GM23338 (cell line): ENCODE data around the gene MRPS31. TPM values are rescaled to one million over a fixed set of nuclear protein-coding genes. Genes with fewer than 3 reads are reported as not detected.

Source experiments
- ATAC-seq: fragments of 200-7000 bp; cut with Tn5 transposase; 3 replicates; pipeline ENCODE4 v1.9.1; 2020
- DNase-seq: peaks from one replicate; pipeline ENCODE4 v3.0.0-alpha.2; 2015; ENCODE audit warnings: low spot score
- H2AFZ ChIP-seq: fragments of 200-600 bp; sonication (generic); 2 replicates; pipeline ENCODE4 v1.8.0; 2016; ENCODE audit warnings: antibody characterized with exemption, mild to moderate bottlenecking, moderate library complexity
- H3F3A ChIP-seq: fragments of 200-600 bp; sonication (generic); replicated peaks from 2 replicates; pipeline ENCODE4 v1.8.0; 2017; ENCODE audit warnings: antibody characterized with exemption, mixed run types, low read depth
- H3K27ac ChIP-seq: fragments of 200-600 bp; sonication (generic); 2 replicates; pipeline ENCODE4 v1.6.1; 2016; ENCODE audit warnings: low read depth
- H3K27me3 ChIP-seq: fragments of 200-600 bp; sonication (generic); 2 replicates; pipeline ENCODE4 v1.8.0; 2016; ENCODE audit warnings: mild to moderate bottlenecking, mixed run types, moderate library complexity; ENCODE audit not compliant: insufficient read depth
- H3K36me3 ChIP-seq: fragments of 200-600 bp; sonication (generic); 2 replicates; pipeline ENCODE4 v1.8.0; 2016; ENCODE audit warnings: mild to moderate bottlenecking; ENCODE audit not compliant: insufficient read depth
- H3K4me1 ChIP-seq: fragments of 200-600 bp; sonication (generic); 2 replicates; pipeline ENCODE4 v1.8.0; 2016; ENCODE audit warnings: mild to moderate bottlenecking, moderate library complexity; ENCODE audit not compliant: insufficient read depth
- H3K4me2 ChIP-seq: fragments of 200-600 bp; sonication (generic); 2 replicates; pipeline ENCODE4 v1.7.1; 2017; ENCODE audit warnings: mixed run types
- H3K4me3 ChIP-seq: fragments of 200-600 bp; sonication (generic); 2 replicates; pipeline ENCODE4 v1.6.1; 2016; ENCODE audit warnings: mixed run types
- H3K79me2 ChIP-seq: fragments of 200-600 bp; sonication (generic); replicated peaks from 2 replicates; pipeline ENCODE4 v1.8.0; 2017; ENCODE audit warnings: mild to moderate bottlenecking; ENCODE audit not compliant: insufficient read depth
- H3K9me2 ChIP-seq: fragments of 200-600 bp; sonication (generic); 2 replicates; pipeline ENCODE4 v1.8.0; 2017; ENCODE audit not compliant: insufficient read depth
- H4K20me1 ChIP-seq: fragments of 200-600 bp; sonication (generic); replicated peaks from 2 replicates; pipeline ENCODE4 v1.8.0; 2017; ENCODE audit warnings: mild to moderate bottlenecking; ENCODE audit not compliant: insufficient read depth
- H3K27ac Mint-ChIP-seq: 2 replicates; pipeline ENCODE4 v1.8.0; 2020; ENCODE audit warnings: inconsistent platforms, mild to moderate bottlenecking, moderate library complexity, mixed read lengths
- H3K27me3 Mint-ChIP-seq: 3 replicates; pipeline ENCODE4 v1.8.0; 2022; ENCODE audit warnings: low read depth, mild to moderate bottlenecking, moderate library complexity, mixed read lengths, inconsistent platforms; ENCODE audit not compliant: insufficient read depth, poor library complexity
- H3K36me3 Mint-ChIP-seq: 3 replicates; pipeline ENCODE4 v1.8.0; 2021; ENCODE audit warnings: low read depth, mild to moderate bottlenecking, inconsistent platforms, moderate library complexity, mixed read lengths
- H3K4me1 Mint-ChIP-seq: 3 replicates; pipeline ENCODE4 v1.8.0; 2020; ENCODE audit warnings: mild to moderate bottlenecking, inconsistent platforms, mixed read lengths
- H3K4me3 Mint-ChIP-seq: 3 replicates; pipeline ENCODE4 v1.8.0; 2021; ENCODE audit warnings: moderate library complexity, mild to moderate bottlenecking, inconsistent platforms, mixed read lengths
- H3K9me3 Mint-ChIP-seq: 3 replicates; pipeline ENCODE4 v1.8.0; 2020; ENCODE audit warnings: moderate library complexity, mild to moderate bottlenecking, inconsistent platforms, mixed read lengths
- CREB1 ChIP-seq: fragments of 250-450 bp; sonication (Bioruptor Pico); IDR thresholded peaks from 2 replicates; pipeline ENCODE4 v1.5.0; 2020; ENCODE audit warnings: low read depth, mild to moderate bottlenecking, moderate library complexity
- EZH2 ChIP-seq: fragments of 200-600 bp; sonication (generic); IDR thresholded peaks from one replicate; pipeline ENCODE4 v1.8.0; 2017; ENCODE audit warnings: antibody characterized with exemption, mild to moderate bottlenecking, low read depth; ENCODE audit not compliant: unreplicated experiment
- EZH2phosphoT487 ChIP-seq: fragments of 200-600 bp; sonication (generic); IDR thresholded peaks from one replicate; pipeline ENCODE4 v1.8.1; 2018; ENCODE audit warnings: antibody characterized with exemption; ENCODE audit not compliant: unreplicated experiment
- JUNB ChIP-seq: IDR thresholded peaks from one replicate; pipeline ENCODE4 v1.6.1; 2016; ENCODE audit warnings: antibody characterized with exemption; ENCODE audit not compliant: unreplicated experiment
- NANOG ChIP-seq: IDR thresholded peaks from 2 replicates; pipeline ENCODE4 v1.6.1; 2016; ENCODE audit warnings: antibody characterized with exemption, borderline replicate concordance
- POLR2AphosphoS5 ChIP-seq: IDR thresholded peaks from 2 replicates; pipeline ENCODE4 v1.6.1; 2016; ENCODE audit warnings: antibody characterized with exemption, low read depth
- STAT1 ChIP-seq: IDR thresholded peaks from one replicate; pipeline ENCODE4 v1.6.1; 2016; ENCODE audit warnings: antibody characterized with exemption; ENCODE audit not compliant: unreplicated experiment
- ZNF114 ChIP-seq: fragments of 250-450 bp; sonication (Bioruptor Pico); IDR thresholded peaks from 2 replicates; pipeline ENCODE4 v1.5.0; 2020; ENCODE audit warnings: mild to moderate bottlenecking, moderate library complexity
- polyA plus RNA-seq: library from polyadenylated mRNA; unstranded; fragments of >200 nt; fragmentation: Nextera tagmentation; extraction: Ambion mirVana; gene quantifications from 2 replicates; pipeline ENCODE4 v1.2.1, GENCODE V29; 2016
- total RNA-seq: library from RNA; depleted of rRNA; stranded (reverse); fragments of >200 nt; shearing (Covaris generic); gene quantifications from 2 replicates; pipeline ENCODE4 v1.2.3, GENCODE V29; 2014
- TF ChIP-seq, protein P1 (sequence below): IDR thresholded peaks from 2 replicates; pipeline ENCODE4 v1.6.1; 2016; ENCODE audit warnings: antibody characterized with exemption
- TF ChIP-seq, protein P2 (sequence below), 2 experiments: fragments of 200-600 bp in 1 of 2; sonication (generic) in 1 of 2; conservative IDR thresholded peaks; 2 replicates each; pipeline versions ENCODE4 v1.5.1 to v1.6.1; 2016 to 2017; ENCODE audit warnings: antibody characterized with exemption in 2 of 2, low read depth in 2 of 2, mild to moderate bottlenecking in 2 of 2, moderate library complexity in 1 of 2
- TF ChIP-seq, protein P3 (sequence below): IDR thresholded peaks from one replicate; pipeline ENCODE4 v1.6.1; 2018; ENCODE audit warnings: antibody characterized with exemption; ENCODE audit not compliant: unreplicated experiment

Gene MRPS31
- total and polyA plus RNA-seq, 2 experiments from 2014 or later: 26.8 to 62.7 TPM

DNA sequence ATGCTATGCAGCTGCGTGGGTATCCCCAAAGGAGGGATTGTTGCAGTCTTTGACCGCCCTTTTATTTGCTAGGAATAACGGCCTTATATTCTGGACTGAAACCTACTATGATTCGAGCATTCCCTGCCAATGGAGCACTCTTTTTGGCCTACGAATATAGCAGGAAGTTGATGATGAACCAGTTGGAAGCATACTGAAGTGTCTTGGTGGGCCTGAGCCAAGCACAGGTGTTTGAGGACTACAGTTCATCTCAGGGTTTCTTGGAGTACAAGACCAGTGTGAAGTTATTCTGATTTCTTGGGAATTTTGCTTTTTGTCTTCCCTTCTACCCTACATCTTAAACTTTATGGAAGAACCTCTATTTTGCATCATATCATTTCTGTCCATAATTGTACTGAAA, 38.5 kb upstream of the MRPS31 start:
- no peaks in the 10 kb centered on the region for H3F3A ChIP-seq
- H3K4me1 Mint-ChIP-seq: no peaks in the 10 kb centered on the region
- H3K4me3 ChIP-seq: no peak overlapping the region
- no peak overlapping the region for H3K27ac Mint-ChIP-seq
- no peak for ATAC-seq
- H4K20me1 ChIP-seq: no peaks in the 10 kb centered on the region
- no peaks in the 10 kb centered on the region for H3K79me2 ChIP-seq
- H3K36me3 ChIP-seq: 0 out of 2 replicates have a peak, but pooled peaks cover 8% of the 10 kb centered on the region
- H3K4me1 ChIP-seq: no peaks in the 10 kb centered on the region
- no peak overlapping the region for H3K4me3 Mint-ChIP-seq
- no peaks in the 10 kb centered on the region for H3K9me2 ChIP-seq
- no peak for TF ChIP-seq ZNF114 (CRISPR knock-in tag)
- no peak for TF ChIP-seq JUNB
- no peak for TF ChIP-seq EZH2phosphoT487
- no peak for TF ChIP-seq CREB1 (CRISPR knock-in tag)
- no peak for TF ChIP-seq EZH2
- no peak for TF ChIP-seq NANOG
- TF ChIP-seq, protein P1, sequence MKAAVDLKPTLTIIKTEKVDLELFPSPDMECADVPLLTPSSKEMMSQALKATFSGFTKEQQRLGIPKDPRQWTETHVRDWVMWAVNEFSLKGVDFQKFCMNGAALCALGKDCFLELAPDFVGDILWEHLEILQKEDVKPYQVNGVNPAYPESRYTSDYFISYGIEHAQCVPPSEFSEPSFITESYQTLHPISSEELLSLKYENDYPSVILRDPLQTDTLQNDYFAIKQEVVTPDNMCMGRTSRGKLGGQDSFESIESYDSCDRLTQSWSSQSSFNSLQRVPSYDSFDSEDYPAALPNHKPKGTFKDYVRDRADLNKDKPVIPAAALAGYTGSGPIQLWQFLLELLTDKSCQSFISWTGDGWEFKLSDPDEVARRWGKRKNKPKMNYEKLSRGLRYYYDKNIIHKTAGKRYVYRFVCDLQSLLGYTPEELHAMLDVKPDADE: no peak
- no peak for TF ChIP-seq STAT1
- no peak overlapping the region for H3K27ac ChIP-seq
- H3K27me3 Mint-ChIP-seq: no peaks in the 10 kb centered on the region
- H3K9me3 Mint-ChIP-seq: peaks cover 3% of the 10 kb centered on the region; the same call in 2 of the 3 replicates
- H2AFZ ChIP-seq: no peak overlapping the region
- no peaks in the 10 kb centered on the region for H3K27me3 ChIP-seq
- DNase-seq: no peak
- peaks cover 71% of the 10 kb centered on the region for H3K36me3 Mint-ChIP-seq
- H3K4me2 ChIP-seq: no peak overlapping the region

DNA sequence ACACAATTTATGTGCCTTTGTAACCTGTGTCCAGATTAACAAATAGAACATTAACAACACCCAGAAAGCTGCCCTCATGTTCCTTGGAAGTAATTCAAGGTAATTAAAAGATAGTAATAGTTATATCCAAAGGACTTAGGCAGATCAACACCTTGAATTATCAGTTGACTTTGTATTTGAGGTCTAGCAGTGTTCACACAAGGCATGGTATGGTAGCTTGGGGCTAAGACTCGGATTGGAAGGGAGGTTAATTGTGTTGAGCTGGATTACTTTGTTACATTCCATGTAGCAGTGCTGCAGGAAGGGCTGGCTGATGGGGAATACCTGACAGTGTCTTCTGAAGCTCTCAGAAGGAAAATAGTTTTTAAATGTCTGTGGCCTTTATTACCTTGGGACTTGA, 35.3 kb upstream of the MRPS31 start:
- ATAC-seq (no peak), DNase-seq (no peak)
- H3K4me3 Mint-ChIP-seq: no peak overlapping the region
- Histone ChIP-seq H3K27ac (no peak overlapping the region), H3K36me3 (peaks cover 8% of the 10 kb centered on the region; the same call in 1 of the 2 replicates), H3K4me1 (no peaks in the 10 kb centered on the region), H3K27me3 (no peaks in the 10 kb centered on the region), H3K79me2 (no peaks in the 10 kb centered on the region), H3K9me2 (no peaks in the 10 kb centered on the region), H3K4me3 (no peak overlapping the region), H4K20me1 (no peaks in the 10 kb centered on the region), H2AFZ (no peak overlapping the region), H3K4me2 (no peak overlapping the region), H3F3A (no peaks in the 10 kb centered on the region)
- H3K27me3 Mint-ChIP-seq: no peaks in the 10 kb centered on the region
- H3K4me1 Mint-ChIP-seq: no peaks in the 10 kb centered on the region
- H3K27ac Mint-ChIP-seq: no peak overlapping the region
- H3K36me3 Mint-ChIP-seq: peaks cover 48% of the 10 kb centered on the region
- H3K9me3 Mint-ChIP-seq: no peaks in the 10 kb centered on the region
- TF ChIP-seq CREB1 (CRISPR knock-in tag): no peak
- no peak for TF ChIP-seq EZH2phosphoT487
- no peak for TF ChIP-seq JUNB

DNA sequence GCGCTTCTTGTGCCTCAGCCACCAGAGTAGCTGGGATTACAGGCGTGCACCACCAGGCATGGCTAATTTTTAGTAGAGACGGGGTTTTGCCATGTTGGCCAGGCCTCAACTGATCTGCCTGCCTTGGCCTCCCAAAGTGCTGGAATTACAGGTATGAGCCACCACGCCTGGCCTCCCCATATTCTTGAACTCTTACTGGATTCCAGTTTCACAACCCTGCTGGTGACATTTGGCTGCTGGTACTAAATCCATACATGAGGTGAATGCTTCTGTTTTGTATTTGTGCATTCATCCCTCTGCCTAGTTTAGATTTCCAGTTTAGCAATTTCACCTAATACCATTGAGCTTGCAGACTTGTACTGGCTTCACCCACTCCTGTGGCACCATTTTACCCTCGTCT, 32.3 kb upstream of the MRPS31 start:
- H3K36me3 ChIP-seq: peaks cover 13% of the 10 kb centered on the region
- ATAC-seq: no peak
- peaks cover 51% of the 10 kb centered on the region for H3K36me3 Mint-ChIP-seq
- TF ChIP-seq EZH2phosphoT487 (no peak), POLR2AphosphoS5 (no peak), JUNB (no peak)
- TF ChIP-seq, protein P2, sequence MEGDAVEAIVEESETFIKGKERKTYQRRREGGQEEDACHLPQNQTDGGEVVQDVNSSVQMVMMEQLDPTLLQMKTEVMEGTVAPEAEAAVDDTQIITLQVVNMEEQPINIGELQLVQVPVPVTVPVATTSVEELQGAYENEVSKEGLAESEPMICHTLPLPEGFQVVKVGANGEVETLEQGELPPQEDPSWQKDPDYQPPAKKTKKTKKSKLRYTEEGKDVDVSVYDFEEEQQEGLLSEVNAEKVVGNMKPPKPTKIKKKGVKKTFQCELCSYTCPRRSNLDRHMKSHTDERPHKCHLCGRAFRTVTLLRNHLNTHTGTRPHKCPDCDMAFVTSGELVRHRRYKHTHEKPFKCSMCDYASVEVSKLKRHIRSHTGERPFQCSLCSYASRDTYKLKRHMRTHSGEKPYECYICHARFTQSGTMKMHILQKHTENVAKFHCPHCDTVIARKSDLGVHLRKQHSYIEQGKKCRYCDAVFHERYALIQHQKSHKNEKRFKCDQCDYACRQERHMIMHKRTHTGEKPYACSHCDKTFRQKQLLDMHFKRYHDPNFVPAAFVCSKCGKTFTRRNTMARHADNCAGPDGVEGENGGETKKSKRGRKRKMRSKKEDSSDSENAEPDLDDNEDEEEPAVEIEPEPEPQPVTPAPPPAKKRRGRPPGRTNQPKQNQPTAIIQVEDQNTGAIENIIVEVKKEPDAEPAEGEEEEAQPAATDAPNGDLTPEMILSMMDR (conservative IDR thresholded peaks at IDR 0.05; ENCODE audit: low read depth in 2 of 2): no peak
- TF ChIP-seq, protein P3, sequence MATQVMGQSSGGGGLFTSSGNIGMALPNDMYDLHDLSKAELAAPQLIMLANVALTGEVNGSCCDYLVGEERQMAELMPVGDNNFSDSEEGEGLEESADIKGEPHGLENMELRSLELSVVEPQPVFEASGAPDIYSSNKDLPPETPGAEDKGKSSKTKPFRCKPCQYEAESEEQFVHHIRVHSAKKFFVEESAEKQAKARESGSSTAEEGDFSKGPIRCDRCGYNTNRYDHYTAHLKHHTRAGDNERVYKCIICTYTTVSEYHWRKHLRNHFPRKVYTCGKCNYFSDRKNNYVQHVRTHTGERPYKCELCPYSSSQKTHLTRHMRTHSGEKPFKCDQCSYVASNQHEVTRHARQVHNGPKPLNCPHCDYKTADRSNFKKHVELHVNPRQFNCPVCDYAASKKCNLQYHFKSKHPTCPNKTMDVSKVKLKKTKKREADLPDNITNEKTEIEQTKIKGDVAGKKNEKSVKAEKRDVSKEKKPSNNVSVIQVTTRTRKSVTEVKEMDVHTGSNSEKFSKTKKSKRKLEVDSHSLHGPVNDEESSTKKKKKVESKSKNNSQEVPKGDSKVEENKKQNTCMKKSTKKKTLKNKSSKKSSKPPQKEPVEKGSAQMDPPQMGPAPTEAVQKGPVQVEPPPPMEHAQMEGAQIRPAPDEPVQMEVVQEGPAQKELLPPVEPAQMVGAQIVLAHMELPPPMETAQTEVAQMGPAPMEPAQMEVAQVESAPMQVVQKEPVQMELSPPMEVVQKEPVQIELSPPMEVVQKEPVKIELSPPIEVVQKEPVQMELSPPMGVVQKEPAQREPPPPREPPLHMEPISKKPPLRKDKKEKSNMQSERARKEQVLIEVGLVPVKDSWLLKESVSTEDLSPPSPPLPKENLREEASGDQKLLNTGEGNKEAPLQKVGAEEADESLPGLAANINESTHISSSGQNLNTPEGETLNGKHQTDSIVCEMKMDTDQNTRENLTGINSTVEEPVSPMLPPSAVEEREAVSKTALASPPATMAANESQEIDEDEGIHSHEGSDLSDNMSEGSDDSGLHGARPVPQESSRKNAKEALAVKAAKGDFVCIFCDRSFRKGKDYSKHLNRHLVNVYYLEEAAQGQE: no peak
- TF ChIP-seq, protein P1: no peak

More for the DNA sequence above, 32.3 kb upstream of the MRPS31 start:
- Histone ChIP-seq H3F3A (no peaks in the 10 kb centered on the region), H3K79me2 (no peaks in the 10 kb centered on the region), H4K20me1 (no peaks in the 10 kb centered on the region), H3K4me2 (no peak overlapping the region), H3K27me3 (no peaks in the 10 kb centered on the region), H3K4me3 (no peak overlapping the region), H2AFZ (no peak overlapping the region), H3K9me2 (no peaks in the 10 kb centered on the region), H3K27ac (no peak overlapping the region), H3K4me1 (no peaks in the 10 kb centered on the region)
- Mint-ChIP-seq H3K4me1 (no peaks in the 10 kb centered on the region), H3K27me3 (peaks cover 4% of the 10 kb centered on the region), H3K9me3 (no peaks in the 10 kb centered on the region), H3K4me3 (no peak overlapping the region), H3K27ac (no peak overlapping the region; the same call in 1 of the 2 replicates)
- no peak for DNase-seq
